Trophoblast cell (in vitro differentiated cells and primary cell): ENCODE measurements around the gene SPI1.

Source experiments
- DNase-seq, 2 donors: peaks; one replicate each; pipeline ENCODE4 v3.0.0-alpha.2; 2016
- H2AFZ ChIP-seq: 2 replicates; pipeline ENCODE4 v1.6.1; 2013; ENCODE audit warnings: low read length, moderate library complexity, mild to moderate bottlenecking; ENCODE audit not compliant: insufficient read depth, poor library complexity
- H2AK5ac ChIP-seq: 2 replicates; pipeline ENCODE4 v1.6.1; 2013; ENCODE audit warnings: mild to moderate bottlenecking, low read length
- H2BK120ac ChIP-seq: 2 replicates; pipeline ENCODE4 v1.6.1; 2013; ENCODE audit warnings: low read length, mild to moderate bottlenecking, moderate library complexity; ENCODE audit not compliant: insufficient read depth, poor library complexity
- H2BK12ac ChIP-seq: 2 replicates; pipeline ENCODE4 v1.6.1; 2013; ENCODE audit warnings: mild to moderate bottlenecking, low read length, moderate library complexity
- H2BK5ac ChIP-seq: 2 replicates; pipeline ENCODE4 v1.6.1; 2013; ENCODE audit warnings: low read length, low read depth, moderate library complexity, mild to moderate bottlenecking; ENCODE audit not compliant: poor library complexity
- H3K14ac ChIP-seq: 2 replicates; pipeline ENCODE4 v1.6.1; 2013; ENCODE audit warnings: mild to moderate bottlenecking, low read length
- H3K18ac ChIP-seq: 2 replicates; pipeline ENCODE4 v1.6.1; 2013; ENCODE audit warnings: mild to moderate bottlenecking, low read length
- H3K23ac ChIP-seq: 2 replicates; pipeline ENCODE4 v1.6.1; 2013; ENCODE audit warnings: low read length
- H3K27ac ChIP-seq: 2 replicates; pipeline ENCODE4 v1.5.1; 2013; ENCODE audit warnings: low read depth, mild to moderate bottlenecking, inconsistent platforms, low read length, moderate library complexity
- H3K27me3 ChIP-seq: 2 replicates; pipeline ENCODE4 v1.6.1; 2013; ENCODE audit warnings: inconsistent platforms, mild to moderate bottlenecking, low read length, moderate library complexity; ENCODE audit not compliant: insufficient read depth
- H3K36me3 ChIP-seq, 2 experiments: 1 replicate in 1 of 2; 2 replicates in 1 of 2; pipeline ENCODE4 v1.6.1; 2013; ENCODE audit warnings: low read length in 2 of 2, mild to moderate bottlenecking in 2 of 2, moderate library complexity in 1 of 2; ENCODE audit not compliant: insufficient read depth in 2 of 2, control insufficient read depth in 1 of 2
- H3K4ac ChIP-seq: 2 replicates; pipeline ENCODE4 v1.6.1; 2013; ENCODE audit warnings: low read depth, mild to moderate bottlenecking, low read length, moderate library complexity
- H3K4me1 ChIP-seq, 2 experiments: 1 replicate in 1 of 2; 2 replicates in 1 of 2; pipeline ENCODE4 v1.6.1; 2013; ENCODE audit warnings: low read length in 2 of 2, mild to moderate bottlenecking in 2 of 2, moderate library complexity in 1 of 2; ENCODE audit not compliant: insufficient read depth in 2 of 2, control insufficient read depth in 1 of 2
- H3K4me2 ChIP-seq: 2 replicates; pipeline ENCODE4 v1.6.1; 2013; ENCODE audit warnings: inconsistent platforms, mild to moderate bottlenecking, low read length, moderate library complexity
- H3K4me3 ChIP-seq: 2 replicates; pipeline ENCODE4 v1.5.1; 2013; ENCODE audit warnings: mild to moderate bottlenecking, low read depth, low read length, inconsistent platforms
- H3K79me1 ChIP-seq: one replicate; pipeline ENCODE4 v1.6.1; 2013; ENCODE audit warnings: low read length
- H3K79me2 ChIP-seq: 2 replicates; pipeline ENCODE4 v1.6.1; 2013; ENCODE audit warnings: low read length, mild to moderate bottlenecking; ENCODE audit not compliant: control insufficient read depth, insufficient read depth, poor library complexity
- H3K9ac ChIP-seq: 2 replicates; pipeline ENCODE4 v1.6.1; 2013; ENCODE audit warnings: mild to moderate bottlenecking, low read length
- H3K9me3 ChIP-seq: 2 replicates; pipeline ENCODE4 v1.6.1; 2013; ENCODE audit warnings: low read depth, mild to moderate bottlenecking, control low read depth, inconsistent platforms, low read length; ENCODE audit not compliant: insufficient read depth
- H4K12ac ChIP-seq: 2 replicates; pipeline ENCODE4 v1.6.1; 2013; ENCODE audit warnings: low read depth, mild to moderate bottlenecking, low read length, moderate library complexity
- H4K8ac ChIP-seq: 2 replicates; pipeline ENCODE4 v1.6.1; 2013; ENCODE audit warnings: low read depth, mild to moderate bottlenecking, low read length, moderate library complexity
- H4K91ac ChIP-seq: one replicate; pipeline ENCODE4 v1.6.1; 2013; ENCODE audit warnings: low read depth, mild to moderate bottlenecking, low read length, moderate library complexity
- WGBS: extraction: QIAGEN DNeasy Blood & Tissue Kit; methylation state at CpG from one replicate; pipeline ENCODE4 v1.1.7; 2013; ENCODE audit warnings: missing lambda C conversion rate; ENCODE audit not compliant: insufficient read length, insufficient coverage; ENCODE audit errors: extremely low coverage; 5-methylcytosine and 5-hydroxymethylcytosine counted together

Gene SPI1

DNA sequence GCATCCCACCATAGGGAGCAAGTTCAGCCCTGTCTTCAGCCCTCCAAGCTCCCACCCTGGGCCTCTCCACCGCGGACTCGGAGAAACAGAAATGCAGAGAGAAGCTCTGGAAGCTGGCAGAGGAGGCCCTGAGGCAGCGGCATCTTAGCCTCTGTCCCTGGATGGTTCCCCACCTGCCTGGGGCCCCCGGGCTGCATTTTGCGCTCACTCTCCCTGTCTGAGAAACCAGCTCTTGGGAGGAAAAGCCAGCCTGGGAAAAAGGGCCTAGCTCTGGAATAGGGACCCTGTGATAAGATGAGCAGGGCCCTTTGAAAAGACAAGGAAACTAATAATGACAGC lies 12.0 kb upstream of the SPI1 start:
- no peak overlapping the region for H3K27ac ChIP-seq
- no peak overlapping the region for H3K4me2 ChIP-seq
- H3K9me3 ChIP-seq = no peaks in the 10 kb centered on the region
- H3K23ac ChIP-seq = no peak overlapping the region
- H2AFZ ChIP-seq = no peak overlapping the region
- no peaks in the 10 kb centered on the region for H3K27me3 ChIP-seq
- no peak overlapping the region for H3K14ac ChIP-seq
- no peak overlapping the region for H4K12ac ChIP-seq
- no peak overlapping the region for H3K4me3 ChIP-seq
- H2BK5ac ChIP-seq = no peak overlapping the region
- no peaks in the 10 kb centered on the region for H3K36me3 ChIP-seq
- H3K18ac ChIP-seq = no peak overlapping the region
- H3K4ac ChIP-seq = no peak overlapping the region
- H4K8ac ChIP-seq = no peak overlapping the region
- no peaks in the 10 kb centered on the region for H3K79me2 ChIP-seq
- no peak overlapping the region for H2BK120ac ChIP-seq
- DNase-seq = no peak
- WGBS = no CpG with 5 or more reads among the region's 6 CpGs
- H3K9ac ChIP-seq = no peak overlapping the region
- H3K79me1 ChIP-seq = no peaks in the 10 kb centered on the region
- no peak overlapping the region for H2BK12ac ChIP-seq
- no peaks in the 10 kb centered on the region for H3K4me1 ChIP-seq
- no peak overlapping the region for H4K91ac ChIP-seq
- H2AK5ac ChIP-seq = no peak overlapping the region

DNA sequence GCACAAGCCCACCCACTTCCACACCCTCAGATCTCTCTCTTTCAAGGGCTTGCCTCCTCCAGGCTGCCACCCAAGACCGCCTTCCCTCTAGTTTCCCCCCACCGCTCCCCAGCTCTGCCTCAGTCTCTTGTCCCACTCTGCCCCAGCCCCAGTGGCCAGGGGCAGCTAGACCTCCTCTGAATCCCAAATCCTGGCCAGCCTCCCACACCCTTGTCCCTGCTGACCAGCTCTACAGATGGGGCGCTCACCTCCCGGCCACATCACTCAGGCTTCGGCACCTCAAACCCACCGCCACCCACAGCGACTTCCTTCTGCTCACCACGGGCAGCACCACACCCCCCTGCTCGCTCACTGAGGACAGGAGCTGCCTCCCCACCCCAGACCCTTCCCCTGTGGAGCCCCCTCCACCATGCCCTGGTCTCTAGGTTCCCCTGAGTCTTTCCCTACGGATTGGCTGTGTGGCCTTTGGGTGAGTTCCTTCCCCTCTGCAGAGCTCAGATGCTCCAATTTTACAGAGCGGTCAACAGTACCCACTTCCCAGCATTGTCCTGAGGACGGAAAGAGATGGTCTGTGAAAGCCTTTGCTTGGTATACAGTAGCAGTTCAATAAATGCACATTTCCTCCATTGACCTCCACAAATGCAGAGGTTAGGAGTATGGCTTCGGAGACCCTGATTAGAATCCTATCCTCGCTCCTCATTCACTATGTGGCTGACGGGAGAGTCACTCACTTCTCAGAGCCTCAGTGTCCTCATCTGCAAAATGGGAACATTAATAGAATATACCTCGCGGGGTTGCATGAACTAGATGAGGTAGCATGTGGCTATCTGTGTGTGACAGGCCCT lies 11.5 kb upstream of the SPI1 start:
- Histone ChIP-seq H2BK5ac (no peak overlapping the region), H4K12ac (no peak overlapping the region), H3K4me2 (no peak overlapping the region), H3K23ac (no peak overlapping the region), H3K36me3 (no peaks in the 10 kb centered on the region), H4K8ac (no peak overlapping the region), H4K91ac (no peak overlapping the region), H3K79me1 (no peaks in the 10 kb centered on the region), H3K9ac (no peak overlapping the region), H3K4me3 (no peak overlapping the region), H3K4me1 (no peaks in the 10 kb centered on the region), H2AK5ac (no peak overlapping the region), H3K79me2 (no peaks in the 10 kb centered on the region), H3K27me3 (no peaks in the 10 kb centered on the region), H3K27ac (no peak overlapping the region), H3K4ac (no peak overlapping the region), H2AFZ (no peak overlapping the region), H3K18ac (no peak overlapping the region), H3K14ac (no peak overlapping the region), H3K9me3 (no peaks in the 10 kb centered on the region), H2BK120ac (no peak overlapping the region), H2BK12ac (no peak overlapping the region)
- DNase-seq = no peak
- WGBS = no CpG with 5 or more reads among the region's 17 CpGs

DNA sequence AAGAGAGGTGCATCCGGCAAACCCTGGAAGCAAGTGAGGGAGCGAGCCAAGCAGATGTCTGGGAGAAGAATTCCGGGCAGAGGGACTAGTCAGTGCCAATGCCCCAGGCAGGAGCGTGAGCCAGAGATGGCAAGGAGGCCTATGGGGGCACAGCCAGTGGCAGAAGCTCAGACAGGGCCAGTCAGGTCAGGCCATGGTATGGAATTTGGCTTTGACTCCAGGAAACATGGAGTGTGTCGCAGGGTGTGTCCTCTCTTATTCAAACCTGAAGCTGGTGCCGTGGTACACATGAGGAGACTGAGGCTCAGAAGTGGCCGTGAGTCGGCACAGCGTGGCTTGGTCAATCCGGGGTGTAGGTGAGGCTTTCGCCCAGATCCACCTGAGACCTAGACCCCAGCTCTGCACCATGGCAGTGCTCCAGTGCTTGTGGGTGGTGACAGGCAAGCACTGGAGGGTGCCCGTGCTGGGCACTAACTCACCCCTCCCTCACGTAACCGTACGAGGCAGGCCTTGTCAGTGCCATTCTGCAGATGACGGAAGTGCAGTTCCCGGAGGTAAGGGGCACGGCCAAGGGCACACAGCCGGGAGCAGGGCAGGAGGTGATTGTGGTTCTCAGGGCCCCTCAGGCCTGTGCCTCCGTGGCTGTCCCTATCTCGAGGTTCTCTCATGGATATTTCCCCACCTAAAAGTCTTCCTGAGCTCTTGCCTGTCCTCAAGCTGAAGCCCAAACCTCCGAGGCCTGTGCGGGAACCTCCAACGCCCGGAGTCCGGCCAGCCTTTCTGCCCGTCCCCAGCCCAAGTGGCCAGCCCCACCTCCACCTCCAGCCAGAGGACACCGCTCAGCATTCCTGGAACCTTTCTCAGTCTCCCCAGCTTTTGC lies 10.6 kb upstream of the SPI1 start:
- H3K18ac ChIP-seq = no peak overlapping the region
- no peak overlapping the region for H4K91ac ChIP-seq
- H3K9me3 ChIP-seq = no peaks in the 10 kb centered on the region
- no peak overlapping the region for H2AK5ac ChIP-seq
- DNase-seq = no peak
- no peaks in the 10 kb centered on the region for H3K4me1 ChIP-seq
- no peaks in the 10 kb centered on the region for H3K36me3 ChIP-seq
- H3K4me2 ChIP-seq = no peak overlapping the region
- no peak overlapping the region for H2BK120ac ChIP-seq
- H3K4ac ChIP-seq = no peak overlapping the region
- no peaks in the 10 kb centered on the region for H3K79me2 ChIP-seq
- H2BK5ac ChIP-seq = no peak overlapping the region
- no peak overlapping the region for H3K14ac ChIP-seq
- no peak overlapping the region for H3K23ac ChIP-seq
- H3K79me1 ChIP-seq = no peaks in the 10 kb centered on the region
- no CpG with 5 or more reads among the region's 28 CpGs for WGBS
- H2BK12ac ChIP-seq = no peak overlapping the region
- no peak overlapping the region for H3K4me3 ChIP-seq
- no peaks in the 10 kb centered on the region for H3K27me3 ChIP-seq
- no peak overlapping the region for H3K27ac ChIP-seq
- no peak overlapping the region for H4K8ac ChIP-seq
- H3K9ac ChIP-seq = no peak overlapping the region
- H2AFZ ChIP-seq = no peak overlapping the region
- H4K12ac ChIP-seq = no peak overlapping the region

DNA sequence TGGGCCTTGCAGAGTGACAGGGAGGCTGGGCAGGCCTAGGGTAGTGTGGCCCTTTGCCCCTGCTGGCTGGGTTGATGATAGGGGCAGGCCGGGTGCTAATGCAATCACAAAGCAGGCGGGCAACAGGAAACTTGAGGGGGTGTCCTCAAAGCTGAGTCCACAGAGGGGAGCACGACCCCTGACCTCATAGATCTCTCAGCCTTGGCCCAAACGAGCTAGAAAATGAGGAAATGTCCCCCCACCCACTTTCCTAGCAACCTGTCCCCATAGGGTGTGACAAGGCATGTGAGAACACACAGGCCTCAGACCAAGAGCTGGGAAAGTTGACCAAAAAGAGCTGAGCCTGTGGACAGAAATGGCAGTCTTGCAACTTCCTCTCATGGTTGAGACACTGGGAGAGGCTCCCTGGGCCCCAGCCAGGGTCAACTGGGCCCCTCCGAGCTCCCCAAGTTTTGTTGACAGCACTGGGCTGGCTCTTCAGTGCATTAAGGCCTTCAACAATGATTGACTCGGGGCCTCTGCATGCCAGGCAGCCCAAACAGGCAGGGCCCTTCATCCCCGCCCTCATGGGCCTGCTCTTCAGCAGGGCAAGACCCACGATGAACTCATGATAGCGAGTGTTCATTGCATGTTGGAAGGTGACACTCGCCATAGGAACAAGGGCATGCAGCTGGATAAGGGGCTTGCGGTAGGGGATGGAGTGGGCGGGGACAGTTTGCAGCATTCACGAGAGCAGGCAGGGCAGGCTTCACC lies 9.8 kb upstream of the SPI1 start:
- WGBS = no CpG with 5 or more reads among the region's 13 CpGs
- Histone ChIP-seq H3K79me1 (no peaks in the 10 kb centered on the region), H3K27ac (no peak overlapping the region), H3K27me3 (no peaks in the 10 kb centered on the region), H2AK5ac (no peak overlapping the region), H3K9ac (no peak overlapping the region), H2BK12ac (no peak overlapping the region), H4K91ac (no peak overlapping the region), H3K14ac (no peak overlapping the region), H4K12ac (no peak overlapping the region), H3K79me2 (no peaks in the 10 kb centered on the region), H3K9me3 (no peaks in the 10 kb centered on the region), H2BK120ac (no peak overlapping the region), H2AFZ (no peak overlapping the region), H3K4ac (no peak overlapping the region), H3K36me3 (no peaks in the 10 kb centered on the region), H4K8ac (no peak overlapping the region), H3K23ac (no peak overlapping the region), H3K4me3 (no peak overlapping the region), H2BK5ac (no peak overlapping the region), H3K18ac (no peak overlapping the region), H3K4me2 (no peak overlapping the region), H3K4me1 (no peaks in the 10 kb centered on the region)
- DNase-seq = peak in 1 of 2 donors; percentile 26
